ENCODE data around the gene PDE4D. TPM values are rescaled to one million over a fixed set of nuclear protein-coding genes. Genes with fewer than 3 reads are reported as not detected.

Gene PDE4D
- total RNA-seq, 1 experiment from 2014 or later, result 15.0 TPM

GRCh38 chr5:59554501-59554900 is 339.0 kb downstream of the PDE4D start:
- DNase-seq (ENCODE audit: low spot score), result no peak

GRCh38 chr5:59553992-59554391 is 339.5 kb downstream of the PDE4D start:
- DNase-seq (ENCODE audit: low spot score), result no peak

GRCh38 chr5:59548807-59549357 is 344.6 kb downstream of the PDE4D start:
- DNase-seq (ENCODE audit: low spot score), result no peak

- no peak for DNase-seq (ENCODE audit: low spot score)
These were observed 345.8 kb downstream of the PDE4D start for GRCh38 chr5:59547731-59548130.

GRCh38 chr5:59544573-59544972 is 349.0 kb downstream of the PDE4D start:
- no peak for DNase-seq (ENCODE audit: low spot score)

- DNase-seq (ENCODE audit: low spot score), result no peak
These were observed 349.6 kb downstream of the PDE4D start for GRCh38 chr5:59543821-59544442.

GRCh38 chr5:59542851-59543820 is 350.4 kb downstream of the PDE4D start:
- no peak for DNase-seq (ENCODE audit: low spot score)

GRCh38 chr5:59542306-59542705 is 351.2 kb downstream of the PDE4D start:
- DNase-seq (ENCODE audit: low spot score), result no peak

GRCh38 chr5:59540366-59540765 is 353.2 kb downstream of the PDE4D start:
- DNase-seq (ENCODE audit: low spot score), result no peak

- no peak for DNase-seq (ENCODE audit: low spot score)
These were observed 354.8 kb downstream of the PDE4D start for GRCh38 chr5:59538750-59539121.

GRCh38 chr5:59537961-59538749 is 355.4 kb downstream of the PDE4D start:
- no peak for DNase-seq (ENCODE audit: low spot score)

GRCh38 chr5:59536875-59537274 is 356.7 kb downstream of the PDE4D start:
- DNase-seq (ENCODE audit: low spot score), result no peak

GRCh38 chr5:59535561-59535960 is 358.0 kb downstream of the PDE4D start:
- no peak for DNase-seq (ENCODE audit: low spot score)

- no peak for DNase-seq (ENCODE audit: low spot score)
These were observed 359.8 kb downstream of the PDE4D start for GRCh38 chr5:59533730-59534108.

GRCh38 chr5:59532979-59533729 is 360.4 kb downstream of the PDE4D start:
- no peak for DNase-seq (ENCODE audit: low spot score)

- no peak for DNase-seq (ENCODE audit: low spot score)
These were observed 364.3 kb downstream of the PDE4D start for GRCh38 chr5:59529239-59529638.

GRCh38 chr5:59528202-59528862 is 365.2 kb downstream of the PDE4D start:
- DNase-seq (ENCODE audit: low spot score), result no peak

- no peak for DNase-seq (ENCODE audit: low spot score)
These were observed 367.6 kb downstream of the PDE4D start for GRCh38 chr5:59525957-59526356.

- no peak for DNase-seq (ENCODE audit: low spot score)
These were observed 368.2 kb downstream of the PDE4D start for GRCh38 chr5:59525311-59525710.

- DNase-seq (ENCODE audit: low spot score), result peak; percentile 18
These were observed 371.2 kb downstream of the PDE4D start for GRCh38 chr5:59522201-59522831.
